NCI-H510A treated with DMSO at 0.1 percent for 48 hours (cell line): Measurements from ENCODE around the gene KCP.

Experiments
- DNase-seq: peaks from one replicate; lab custom pipeline; 2025; lab: John Stamatoyannopoulos, UW

Gene KCP

DNA sequence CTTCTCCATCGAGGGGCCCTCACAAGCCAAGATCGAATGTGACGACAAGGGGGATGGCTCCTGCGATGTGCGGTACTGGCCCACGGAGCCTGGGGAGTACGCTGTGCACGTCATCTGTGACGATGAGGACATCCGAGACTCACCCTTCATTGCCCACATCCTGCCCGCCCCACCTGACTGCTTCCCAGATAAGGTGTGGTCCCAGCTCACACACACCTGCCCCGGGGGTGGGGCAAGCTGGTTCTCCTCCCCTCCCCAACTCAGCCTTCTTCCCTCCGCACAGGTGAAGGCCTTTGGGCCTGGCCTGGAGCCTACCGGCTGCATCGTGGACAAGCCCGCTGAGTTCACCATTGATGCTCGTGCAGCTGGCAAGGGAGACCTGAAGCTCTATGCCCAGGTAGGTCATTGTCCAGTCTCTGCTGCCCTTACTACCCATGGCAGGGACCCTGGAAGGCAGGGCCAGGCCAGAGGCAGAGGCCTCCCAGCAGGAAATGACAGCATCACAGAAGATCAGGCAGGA is 69.3 kb downstream of the KCP start:
- peak; percentile 52 for DNase-seq

- no peak for DNase-seq
Observed at GRCh38 chr7:128840326-128841170, 70.0 kb downstream of the KCP start.

DNA sequence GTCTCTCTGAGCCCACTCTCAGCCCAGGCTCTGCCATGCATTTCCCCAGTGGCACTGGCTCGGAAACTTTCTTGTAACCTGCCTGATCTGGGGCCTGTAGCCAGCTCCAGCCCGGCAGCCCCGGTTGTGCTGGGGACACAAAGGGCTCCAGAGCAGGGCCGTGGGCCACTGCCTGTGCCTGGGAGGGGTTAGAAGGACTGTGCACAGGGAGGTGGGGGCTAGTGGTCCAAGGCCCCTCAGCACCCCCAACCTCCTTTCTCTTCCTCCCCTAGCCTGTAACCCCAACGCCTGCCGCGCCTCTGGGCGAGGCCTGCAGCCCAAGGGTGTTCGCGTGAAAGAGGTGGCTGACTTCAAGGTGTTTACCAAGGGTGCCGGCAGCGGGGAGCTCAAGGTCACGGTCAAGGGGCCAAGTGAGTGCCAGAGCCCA is 70.7 kb downstream of the KCP start:
- no peak for DNase-seq

GRCh38 chr7:128838981-128839731 is 71.4 kb downstream of the KCP start:
- no peak for DNase-seq

DNA sequence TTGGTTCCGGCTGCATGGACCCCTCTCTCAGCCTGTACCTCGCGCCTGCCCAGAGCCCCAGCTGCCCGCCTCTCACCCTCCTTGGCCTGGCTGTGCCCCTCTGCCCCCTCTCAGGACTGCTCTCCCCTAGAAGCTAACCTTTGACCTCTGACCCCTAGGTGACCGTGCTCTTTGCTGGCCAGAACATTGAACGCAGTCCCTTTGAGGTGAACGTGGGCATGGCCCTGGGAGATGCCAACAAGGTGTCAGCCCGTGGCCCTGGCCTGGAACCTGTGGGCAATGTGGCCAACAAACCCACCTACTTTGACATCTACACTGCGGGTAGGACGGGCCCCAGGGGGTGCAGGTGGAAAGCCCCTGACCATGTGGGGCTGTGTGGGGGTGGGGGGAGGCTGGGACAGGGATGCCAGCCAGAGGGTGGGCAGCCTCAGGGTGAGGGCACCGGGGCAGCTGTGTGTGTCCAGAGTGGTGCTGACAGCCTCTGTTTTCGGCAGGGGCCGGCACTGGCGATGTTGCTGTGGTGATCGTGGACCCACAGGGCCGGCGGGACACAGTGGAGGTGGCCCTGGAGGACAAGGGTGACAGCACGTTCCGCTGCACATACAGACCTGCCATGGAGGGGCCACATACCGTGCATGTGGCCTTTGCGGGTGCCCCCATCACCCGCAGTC is 72.3 kb downstream of the KCP start:
- no peak for DNase-seq

- DNase-seq, result no peak
Observed at GRCh38 chr7:128837521-128837921, 73.0 kb downstream of the KCP start.

- DNase-seq, result no peak
Observed at GRCh38 chr7:128836729-128837348, 73.7 kb downstream of the KCP start.

- DNase-seq, result no peak
Observed at GRCh38 chr7:128835790-128836641, 74.5 kb downstream of the KCP start.

GRCh38 chr7:128835231-128835751 is 75.2 kb downstream of the KCP start:
- no peak for DNase-seq

- no peak for DNase-seq
Observed at GRCh38 chr7:128833946-128834325, 76.6 kb downstream of the KCP start.

DNA sequence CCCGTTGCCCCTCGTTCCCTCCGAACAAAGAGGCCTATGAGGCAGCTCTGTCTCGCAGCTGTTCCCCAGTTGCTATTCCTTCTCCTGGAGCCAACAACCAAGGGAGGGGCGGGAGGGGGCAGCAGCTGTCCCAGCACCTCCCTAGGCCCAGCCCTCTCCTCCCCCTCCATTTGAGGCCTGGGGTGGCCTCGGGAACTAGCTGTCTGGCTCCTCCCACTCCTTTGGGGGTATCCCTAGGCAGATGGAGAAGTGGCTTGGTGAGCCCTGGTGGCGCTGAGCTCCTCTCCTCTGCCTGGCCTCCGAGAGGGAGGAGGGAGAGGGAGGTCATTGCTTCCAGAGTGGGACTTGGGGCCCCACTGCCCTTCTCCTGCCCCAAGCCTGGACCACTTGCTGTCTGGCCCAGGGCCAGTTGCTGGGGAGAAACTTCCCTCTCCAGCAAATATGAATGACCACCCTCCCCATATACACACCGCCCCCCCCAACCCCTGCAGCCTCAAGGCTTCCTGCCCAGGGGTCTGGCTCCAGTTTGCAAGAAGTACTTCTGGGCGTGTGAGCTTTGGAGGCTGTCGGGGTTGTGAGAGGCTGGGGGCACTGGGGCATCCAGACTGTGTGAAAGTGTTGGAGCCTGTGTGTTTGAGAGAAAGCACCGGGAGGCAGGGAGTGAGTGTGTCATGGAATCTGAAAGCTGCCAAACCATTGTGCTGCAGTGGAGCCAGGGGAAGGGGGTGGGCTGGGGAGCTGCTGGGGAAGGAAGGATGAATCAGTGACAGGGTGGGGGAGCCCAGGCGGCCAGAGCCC is 77.2 kb downstream of the KCP start:
- DNase-seq, result no peak

DNA sequence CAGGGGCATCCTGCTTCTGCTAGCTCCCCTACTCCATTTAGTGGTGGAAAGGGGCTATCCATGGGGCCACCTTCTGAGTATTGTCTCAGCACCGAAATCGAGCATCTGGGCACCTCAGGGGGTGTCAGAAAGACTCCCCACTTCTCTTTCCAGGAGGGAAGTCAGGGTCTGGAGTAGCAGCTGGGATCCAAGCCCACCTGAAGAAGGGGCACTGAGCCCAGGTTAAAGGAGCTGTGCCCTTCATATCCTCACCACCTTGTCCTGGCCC is 77.7 kb downstream of the KCP start:
- no peak for DNase-seq

- DNase-seq, result no peak
Observed at GRCh38 chr7:128831994-128832879, 78.3 kb downstream of the KCP start.

GRCh38 chr7:128831178-128831993 is 79.1 kb downstream of the KCP start:
- DNase-seq, result no peak

DNA sequence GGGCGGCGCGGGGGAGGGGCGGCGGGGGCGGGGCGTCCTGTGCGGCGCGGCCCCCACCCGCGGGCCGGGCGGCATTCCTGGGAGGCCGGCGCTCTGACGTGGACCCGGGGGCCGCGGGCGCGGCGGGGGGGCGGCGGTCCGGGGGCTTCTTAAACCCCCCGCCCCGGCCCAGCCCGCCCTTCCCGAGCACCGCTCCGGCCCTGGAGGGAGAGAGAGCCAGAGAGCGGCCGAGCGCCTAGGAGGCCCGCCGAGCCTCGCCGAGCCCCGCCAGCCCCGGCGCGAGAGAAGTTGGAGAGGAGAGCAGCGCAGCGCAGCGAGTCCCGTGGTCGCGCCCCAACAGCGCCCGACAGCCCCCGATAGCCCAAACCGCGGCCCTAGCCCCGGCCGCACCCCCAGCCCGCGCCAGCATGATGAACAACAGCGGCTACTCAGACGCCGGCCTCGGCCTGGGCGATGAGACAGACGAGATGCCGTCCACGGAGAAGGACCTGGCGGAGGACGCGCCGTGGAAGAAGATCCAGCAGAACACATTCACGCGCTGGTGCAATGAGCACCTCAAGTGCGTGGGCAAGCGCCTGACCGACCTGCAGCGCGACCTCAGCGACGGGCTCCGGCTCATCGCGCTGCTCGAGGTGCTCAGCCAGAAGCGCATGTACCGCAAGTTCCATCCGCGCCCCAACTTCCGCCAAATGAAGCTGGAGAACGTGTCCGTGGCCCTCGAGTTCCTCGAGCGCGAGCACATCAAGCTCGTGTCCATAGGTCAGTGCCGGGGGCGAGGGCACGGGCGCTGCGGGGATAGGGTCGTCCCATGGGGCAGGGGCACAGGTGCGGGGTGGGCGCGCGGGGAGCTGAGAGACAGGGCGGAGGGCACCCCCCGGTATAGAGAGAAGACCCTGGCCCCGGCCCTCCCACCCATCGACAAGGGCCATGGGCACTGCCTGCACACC is 80.0 kb downstream of the KCP start, which contains the start of gene FLNC:
TSS of gene FLNC (plus strand) at position 176 of the 947 bp plus-strand sequence. CDS start at position 408, 232 bp downstream.
- DNase-seq, result no peak

GRCh38 chr7:128829391-128830166 is 80.9 kb downstream of the KCP start:
- no peak for DNase-seq
